OCI-LY3 (cell line): ENCODE data around the gene CEP350.

Experiments
- EZH2phosphoT487 ChIP-seq: fragments of 200-600 bp; shearing (Covaris generic); IDR thresholded peaks from 2 replicates; pipeline ENCODE4 v1.6.1; 2018; ENCODE audit warnings: antibody characterized with exemption, mixed run types, low read depth
- TF ChIP-seq, protein P1 (sequence below): fragments of 200-600, 300-600 bp; sonication (generic); IDR thresholded peaks from 2 replicates; pipeline ENCODE4 v1.5.1; 2014; ENCODE audit warnings: antibody characterized with exemption, low read length, low read depth

DNA sequence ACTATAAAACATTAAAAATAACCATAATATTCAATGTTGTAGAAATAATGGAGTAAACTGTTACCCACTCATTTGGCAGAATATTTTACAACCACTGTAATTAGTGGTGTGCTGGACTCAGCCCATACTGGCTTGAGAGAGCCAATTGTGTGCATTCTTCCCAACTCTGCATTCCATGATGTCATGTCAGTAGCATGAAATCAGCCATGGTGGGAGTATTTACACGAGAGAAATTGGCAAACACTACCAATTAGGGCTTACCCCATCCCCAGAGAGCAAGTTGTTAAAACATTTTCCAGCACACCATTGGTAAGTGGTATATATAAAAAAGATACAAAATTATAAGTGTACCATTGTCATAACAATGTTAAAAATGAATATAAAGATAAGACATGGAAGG is 180.9 kb downstream of the CEP350 start:
- TF ChIP-seq, protein P1, sequence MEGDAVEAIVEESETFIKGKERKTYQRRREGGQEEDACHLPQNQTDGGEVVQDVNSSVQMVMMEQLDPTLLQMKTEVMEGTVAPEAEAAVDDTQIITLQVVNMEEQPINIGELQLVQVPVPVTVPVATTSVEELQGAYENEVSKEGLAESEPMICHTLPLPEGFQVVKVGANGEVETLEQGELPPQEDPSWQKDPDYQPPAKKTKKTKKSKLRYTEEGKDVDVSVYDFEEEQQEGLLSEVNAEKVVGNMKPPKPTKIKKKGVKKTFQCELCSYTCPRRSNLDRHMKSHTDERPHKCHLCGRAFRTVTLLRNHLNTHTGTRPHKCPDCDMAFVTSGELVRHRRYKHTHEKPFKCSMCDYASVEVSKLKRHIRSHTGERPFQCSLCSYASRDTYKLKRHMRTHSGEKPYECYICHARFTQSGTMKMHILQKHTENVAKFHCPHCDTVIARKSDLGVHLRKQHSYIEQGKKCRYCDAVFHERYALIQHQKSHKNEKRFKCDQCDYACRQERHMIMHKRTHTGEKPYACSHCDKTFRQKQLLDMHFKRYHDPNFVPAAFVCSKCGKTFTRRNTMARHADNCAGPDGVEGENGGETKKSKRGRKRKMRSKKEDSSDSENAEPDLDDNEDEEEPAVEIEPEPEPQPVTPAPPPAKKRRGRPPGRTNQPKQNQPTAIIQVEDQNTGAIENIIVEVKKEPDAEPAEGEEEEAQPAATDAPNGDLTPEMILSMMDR, result no peak
- TF ChIP-seq EZH2phosphoT487, result no peak
